Activated CD8-positive, alpha-beta T cell treated with anti-CD3 and anti-CD28 coated beads, Interleukin-2, amount 10 ng/mL, durations not matched to agents 7 days and 5 days (primary cell): ENCODE measurements around the gene HIVEP3. TPM values are rescaled to one million over a fixed set of nuclear protein-coding genes. Genes with fewer than 3 reads are reported as not detected.
A peak's percentile ranks its signal among the peaks of the same experiment; 100 is the strongest.

Experiments used
- ATAC-seq: fragments of 150-1000 bp; cut with Tn5 transposase; one replicate; pipeline ENCODE4 v1.10.0; 2021; ENCODE audit warnings: moderate library complexity
- CTCF ChIA-PET: fragments of 350-600 bp; sonication (Branson Sonifier 250); formaldehyde crosslinking; loops from one replicate; lab custom pipeline; 2021; ENCODE audit warnings: antibody characterized with exemption; lab: Charles Lee
- POLR2A ChIA-PET: fragments of 350-600 bp; sonication (Branson Sonifier 250); formaldehyde crosslinking; loops from one replicate; lab custom pipeline; 2021; ENCODE audit warnings: antibody characterized with exemption; lab: Charles Lee
- DNase-seq: peaks from one replicate; pipeline ENCODE4 v3.0.0-alpha.2; 2020
- H3K27ac Mint-ChIP-seq: one replicate; pipeline ENCODE4 v1.8.0; 2021; ENCODE audit warnings: mild to moderate bottlenecking, mixed read lengths
- H3K27me3 Mint-ChIP-seq: one replicate; pipeline ENCODE4 v1.8.0; 2021; ENCODE audit warnings: low read depth, mixed read lengths
- H3K36me3 Mint-ChIP-seq: one replicate; pipeline ENCODE4 v1.8.0; 2021; ENCODE audit warnings: low read depth, mixed read lengths
- H3K4me1 Mint-ChIP-seq: one replicate; pipeline ENCODE4 v1.8.0; 2021; ENCODE audit warnings: low read depth, mixed read lengths
- H3K4me3 Mint-ChIP-seq: one replicate; pipeline ENCODE4 v1.8.0; 2021; ENCODE audit warnings: mild to moderate bottlenecking, mixed read lengths
- H3K9me3 Mint-ChIP-seq: one replicate; pipeline ENCODE4 v1.8.0; 2022; ENCODE audit warnings: mixed read lengths; ENCODE audit not compliant: insufficient read depth
- total RNA-seq, 2 experiments: library from RNA; stranded (reverse); gene quantifications; one replicate each; pipeline ENCODE4 v1.2.3, GENCODE V29; 2021

The HIVEP3 gene
- total RNA-seq, 2 experiments from 2014 or later, result 10.8 to 11.8 TPM

GRCh38 chr1:41882068-41882477, 36.6 kb downstream of the HIVEP3 start:
- CTCF ChIA-PET, result interaction anchor here (0.9 to 1.0 kb wide), 2 partner anchors 10 to 16 kb away, joined by 3 to 4 read pairs; no protein-coding TSS in a partner anchor
- Mint-ChIP-seq H3K4me1 (peaks cover 17% of the 10 kb centered on the region), H3K27ac (no peak overlapping the region), H3K9me3 (no peaks in the 10 kb centered on the region), H3K27me3 (no peaks in the 10 kb centered on the region), H3K36me3 (no peaks in the 10 kb centered on the region), H3K4me3 (no peak overlapping the region)
- ATAC-seq (no peak), DNase-seq (no peak)
- POLR2A ChIA-PET, result no interaction called here

- no peak overlapping the region for H3K4me3 Mint-ChIP-seq
- no peaks in the 10 kb centered on the region for H3K9me3 Mint-ChIP-seq
- ATAC-seq, result no peak
- H3K27ac Mint-ChIP-seq, result no peak overlapping the region
- H3K27me3 Mint-ChIP-seq, result no peaks in the 10 kb centered on the region
- ChIA-PET CTCF (no interaction called here), POLR2A (no interaction called here)
- H3K36me3 Mint-ChIP-seq, result no peaks in the 10 kb centered on the region
- H3K4me1 Mint-ChIP-seq, result peaks cover 23% of the 10 kb centered on the region
- no peak for DNase-seq
These were observed 37.5 kb downstream of the HIVEP3 start for GRCh38 chr1:41880950-41881885.

GRCh38 chr1:41880261-41880660, 38.5 kb downstream of the HIVEP3 start:
- Mint-ChIP-seq H3K4me3 (no peak overlapping the region), H3K36me3 (no peaks in the 10 kb centered on the region), H3K4me1 (peaks cover 24% of the 10 kb centered on the region), H3K27ac (no peak overlapping the region), H3K27me3 (no peaks in the 10 kb centered on the region), H3K9me3 (no peaks in the 10 kb centered on the region)
- ATAC-seq (no peak), DNase-seq (no peak)
- ChIA-PET POLR2A (no interaction called here), CTCF (no interaction called here)

GRCh38 chr1:41879617-41880016, 39.1 kb downstream of the HIVEP3 start:
- Mint-ChIP-seq H3K4me3 (no peak overlapping the region), H3K27ac (peak overlapping the region; percentile 23), H3K27me3 (no peaks in the 10 kb centered on the region), H3K36me3 (no peaks in the 10 kb centered on the region), H3K9me3 (no peaks in the 10 kb centered on the region), H3K4me1 (peaks cover 31% of the 10 kb centered on the region)
- ATAC-seq (no peak), DNase-seq (no peak)
- POLR2A ChIA-PET, result no interaction called here
- CTCF ChIA-PET, result no interaction called here

GRCh38 chr1:41878911-41879310, 39.8 kb downstream of the HIVEP3 start:
- H3K27me3 Mint-ChIP-seq, result no peaks in the 10 kb centered on the region
- H3K9me3 Mint-ChIP-seq, result no peaks in the 10 kb centered on the region
- no peaks in the 10 kb centered on the region for H3K36me3 Mint-ChIP-seq
- H3K4me1 Mint-ChIP-seq, result peaks cover 38% of the 10 kb centered on the region
- CTCF ChIA-PET, result no interaction called here
- no peak overlapping the region for H3K27ac Mint-ChIP-seq
- DNase-seq, result no peak
- POLR2A ChIA-PET, result no interaction called here
- H3K4me3 Mint-ChIP-seq, result no peak overlapping the region
- no peak for ATAC-seq

GRCh38 chr1:41878495-41878894, 40.2 kb downstream of the HIVEP3 start:
- ChIA-PET POLR2A (no interaction called here), CTCF (no interaction called here)
- H3K4me3 Mint-ChIP-seq, result no peak overlapping the region
- peaks cover 40% of the 10 kb centered on the region for H3K4me1 Mint-ChIP-seq
- H3K36me3 Mint-ChIP-seq, result no peaks in the 10 kb centered on the region
- no peaks in the 10 kb centered on the region for H3K9me3 Mint-ChIP-seq
- no peak for DNase-seq
- H3K27me3 Mint-ChIP-seq, result no peaks in the 10 kb centered on the region
- ATAC-seq, result no peak
- no peak overlapping the region for H3K27ac Mint-ChIP-seq

GRCh38 chr1:41876576-41877445, 41.9 kb downstream of the HIVEP3 start:
- POLR2A ChIA-PET, result no interaction called here
- Mint-ChIP-seq H3K9me3 (no peaks in the 10 kb centered on the region), H3K4me3 (no peak overlapping the region), H3K27ac (no peak overlapping the region), H3K4me1 (peaks cover 29% of the 10 kb centered on the region), H3K27me3 (peaks cover 1% of the 10 kb centered on the region), H3K36me3 (no peaks in the 10 kb centered on the region)
- no peak for DNase-seq
- ATAC-seq, result peak; percentile 33
- CTCF ChIA-PET, result no interaction called here

GRCh38 chr1:41875487-41875886, 43.2 kb downstream of the HIVEP3 start:
- Mint-ChIP-seq H3K36me3 (no peaks in the 10 kb centered on the region), H3K4me1 (peaks cover 28% of the 10 kb centered on the region), H3K4me3 (no peak overlapping the region), H3K9me3 (no peaks in the 10 kb centered on the region), H3K27me3 (peaks cover 1% of the 10 kb centered on the region), H3K27ac (no peak overlapping the region)
- DNase-seq (no peak), ATAC-seq (no peak)
- POLR2A ChIA-PET, result no interaction called here
- CTCF ChIA-PET, result interaction anchor here (0.7 kb wide), 2 partner anchors 101 to 376 kb away, joined by 3 read pairs; no protein-coding TSS in a partner anchor

- Mint-ChIP-seq H3K4me1 (peaks cover 31% of the 10 kb centered on the region), H3K36me3 (no peaks in the 10 kb centered on the region), H3K27ac (no peak overlapping the region), H3K4me3 (no peak overlapping the region), H3K9me3 (no peaks in the 10 kb centered on the region), H3K27me3 (peaks cover 1% of the 10 kb centered on the region)
- DNase-seq (no peak), ATAC-seq (no peak)
- ChIA-PET CTCF (no interaction called here), POLR2A (no interaction called here)
These were observed 43.8 kb downstream of the HIVEP3 start for GRCh38 chr1:41874903-41875411.

- no peaks in the 10 kb centered on the region for H3K36me3 Mint-ChIP-seq
- no peak overlapping the region for H3K27ac Mint-ChIP-seq
- peaks cover 32% of the 10 kb centered on the region for H3K4me1 Mint-ChIP-seq
- CTCF ChIA-PET, result no interaction called here
- no peak overlapping the region for H3K4me3 Mint-ChIP-seq
- POLR2A ChIA-PET, result no interaction called here
- H3K27me3 Mint-ChIP-seq, result peaks cover 1% of the 10 kb centered on the region
- DNase-seq (no peak), ATAC-seq (no peak)
- no peaks in the 10 kb centered on the region for H3K9me3 Mint-ChIP-seq
These were observed 44.5 kb downstream of the HIVEP3 start for GRCh38 chr1:41874151-41874719.

GRCh38 chr1:41872074-41872473, 46.6 kb downstream of the HIVEP3 start:
- Mint-ChIP-seq H3K4me1 (peaks cover 42% of the 10 kb centered on the region), H3K9me3 (no peaks in the 10 kb centered on the region), H3K36me3 (no peaks in the 10 kb centered on the region), H3K27ac (no peak overlapping the region), H3K27me3 (peaks cover 1% of the 10 kb centered on the region), H3K4me3 (no peak overlapping the region)
- DNase-seq (no peak), ATAC-seq (no peak)
- POLR2A ChIA-PET, result no interaction called here
- CTCF ChIA-PET, result no interaction called here
